ENCODE measurements around the gene SPINT4. TPM values are rescaled to one million over a fixed set of nuclear protein-coding genes. Genes with fewer than 3 reads are reported as not detected.

SPINT4 gene
- total and polyA plus RNA-seq, 2 of the 8 experiments (the other 6 are each of a cell fraction or from before 2014, with no cell fraction given), result not detected

DNA sequence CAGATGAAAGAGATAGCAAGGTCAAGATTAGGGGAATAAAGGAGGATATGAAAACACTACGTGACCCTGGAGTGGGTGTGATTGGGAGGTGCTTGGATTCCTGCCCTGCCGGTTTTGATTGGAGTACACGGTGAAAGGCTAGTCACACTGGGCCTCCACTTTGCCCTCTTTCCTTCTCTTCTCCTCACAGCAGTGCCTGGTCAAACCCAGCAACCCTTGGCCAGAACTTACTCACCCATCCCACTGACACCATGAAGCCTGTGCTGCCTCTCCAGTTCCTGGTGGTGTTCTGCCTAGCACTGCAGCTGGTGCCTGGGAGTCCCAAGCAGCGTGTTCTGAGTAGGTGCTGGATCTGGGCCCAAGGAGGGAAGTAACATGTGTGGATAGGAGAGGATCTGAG is 20.3 kb upstream of the SPINT4 start, which contains the start of gene WFDC13 (continued):
- TF ChIP-seq CHD1 (IDR thresholded peaks at IDR 0.05; ENCODE audit: low read depth, low read length) (no peak), SAP30 (IDR thresholded peaks at IDR 0.05; ENCODE audit: insufficient read depth, insufficient replicate concordance, low read length) (no peak), JUN (IDR thresholded peaks at IDR 0.05; ENCODE audit: low read depth, low read length) (no peak), KDM1A (IDR thresholded peaks at IDR 0.05; ENCODE audit: borderline replicate concordance, low read length) (no peak), POLR2AphosphoS5 (IDR thresholded peaks at IDR 0.05; ENCODE audit: low read depth, low read length) (no peak), MAFK (IDR thresholded peaks at IDR 0.05; ENCODE audit: low read depth, low read length) (no peak), RAD21 (IDR thresholded peaks at IDR 0.05 in 1 of 2, conservative IDR thresholded peaks at IDR 0.05 in 1 of 2; ENCODE audit: low read depth in 2 of 2, low read length in 2 of 2) (no peak), HDAC2 (IDR thresholded peaks at IDR 0.05; ENCODE audit: borderline replicate concordance in 1 of 2, low read depth in 2 of 2, low read length in 2 of 2) (no peak), TBP (IDR thresholded peaks at IDR 0.05; ENCODE audit: low read depth, low read length) (no peak)
- TF ChIP-seq, protein P1, sequence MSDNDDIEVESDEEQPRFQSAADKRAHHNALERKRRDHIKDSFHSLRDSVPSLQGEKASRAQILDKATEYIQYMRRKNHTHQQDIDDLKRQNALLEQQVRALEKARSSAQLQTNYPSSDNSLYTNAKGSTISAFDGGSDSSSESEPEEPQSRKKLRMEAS (IDR thresholded peaks at IDR 0.05), result no peak

All from H1 (cell line).